ENCODE data around the gene RIC8A.

The RIC8A gene

DNA sequence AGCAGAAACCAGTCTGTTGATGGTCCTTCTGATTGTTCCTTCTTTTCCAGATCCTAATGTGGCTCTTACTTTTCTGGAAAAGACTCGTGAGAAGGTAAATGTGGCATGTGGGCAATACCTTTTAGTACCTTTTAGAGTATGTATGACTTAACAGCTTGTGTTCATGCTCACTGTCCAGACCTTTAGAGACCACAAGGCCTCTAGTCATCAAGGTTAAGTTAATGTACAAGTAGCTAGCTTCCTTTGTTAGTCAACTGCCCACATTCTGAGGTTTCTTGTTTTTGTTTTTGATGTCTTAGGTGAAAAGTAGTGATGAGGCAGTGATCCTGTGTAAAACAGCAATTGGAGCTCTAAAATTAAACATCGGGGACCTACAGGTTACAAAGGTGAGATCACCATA lies 36.9 kb downstream of the RIC8A start:
- no peaks in the 10 kb centered on the region for H3K27me3 Mint-ChIP-seq
- H3K9me3 Mint-ChIP-seq, result no peaks in the 10 kb centered on the region
- DNase-seq, result no peak
- H3K27ac Mint-ChIP-seq, result no peak overlapping the region
- H3K4me3 Mint-ChIP-seq, result no peak overlapping the region
- ATAC-seq, result no peak
- peaks cover 45% of the 10 kb centered on the region for H3K4me1 Mint-ChIP-seq

DNA sequence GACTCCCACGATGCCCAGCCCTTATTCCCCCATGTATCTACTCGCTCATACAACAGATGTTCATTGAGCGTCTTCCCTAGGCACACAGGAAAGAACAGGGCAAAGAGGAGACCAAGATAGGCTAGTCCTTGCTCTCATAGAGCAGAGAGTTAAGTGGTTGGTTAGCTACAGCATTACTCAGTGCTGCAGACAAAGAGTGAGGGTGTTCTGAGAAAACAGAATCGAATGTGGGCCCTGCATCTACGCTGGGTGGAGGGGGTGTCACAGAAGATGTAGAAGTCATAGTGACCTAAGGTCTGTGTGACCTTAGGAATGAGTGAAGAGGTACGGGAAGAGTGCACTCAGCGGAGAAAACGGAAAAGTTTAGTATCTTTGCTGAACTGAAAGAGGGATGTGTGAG lies 41.6 kb downstream of the RIC8A start:
- H3K9me3 Mint-ChIP-seq, result no peaks in the 10 kb centered on the region

GRCh38 chr11:250274-250673 lies 42.8 kb downstream of the RIC8A start:
- no peak overlapping the region for H3K27ac Mint-ChIP-seq
- no peak for DNase-seq
- ATAC-seq, result no peak

More for the DNA sequence above, 41.6 kb downstream of the RIC8A start:
- peaks cover 23% of the 10 kb centered on the region for H3K4me1 Mint-ChIP-seq
- ATAC-seq (no peak), DNase-seq (no peak)
- H3K27ac Mint-ChIP-seq, result peak overlapping the region in 1 of 2 donors; percentile 44
- no peaks in the 10 kb centered on the region for H3K27me3 Mint-ChIP-seq
- no peak overlapping the region for H3K4me3 Mint-ChIP-seq

DNA sequence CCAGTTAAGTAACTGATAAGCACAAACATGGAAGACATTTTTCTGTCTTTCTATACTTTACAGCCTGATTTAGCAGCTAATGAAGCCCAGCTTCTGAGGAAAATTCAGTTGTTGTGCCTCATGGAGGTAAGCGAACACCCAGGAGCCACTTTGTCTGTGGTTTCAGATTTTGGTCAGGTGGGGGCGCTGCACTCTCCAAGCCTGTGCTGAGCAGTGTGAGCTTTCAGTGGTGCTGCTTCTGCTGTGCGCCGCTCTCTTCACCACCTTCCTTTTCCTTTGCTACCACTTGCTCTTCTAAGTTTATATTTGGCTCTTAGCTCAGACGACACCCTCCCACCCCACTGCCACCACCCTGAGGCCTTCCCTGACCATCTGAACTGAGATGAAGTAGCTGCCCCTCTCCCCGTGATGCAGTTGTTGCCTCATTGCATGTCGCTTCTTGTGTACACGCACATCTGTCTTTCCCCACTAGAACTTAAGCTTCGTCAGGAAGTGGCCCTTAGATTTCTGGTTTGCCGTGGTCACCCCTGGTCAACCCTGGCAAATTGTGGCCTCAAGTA lies 43.3 kb downstream of the RIC8A start:
- Mint-ChIP-seq H3K27me3 (no peaks in the 10 kb centered on the region), H3K4me3 (no peak overlapping the region), H3K27ac (peak overlapping the region in 1 of 2 donors; percentile 62), H3K9me3 (no peaks in the 10 kb centered on the region), H3K4me1 (peaks cover 15% of the 10 kb centered on the region)
- DNase-seq, result peak; percentile 78 to 80
- peak; percentile 97 for ATAC-seq

More at GRCh38 chr11:250274-250673, 42.8 kb downstream of the RIC8A start:
- H3K4me1 Mint-ChIP-seq, result peaks cover 19% of the 10 kb centered on the region
- no peaks in the 10 kb centered on the region for H3K9me3 Mint-ChIP-seq
- no peaks in the 10 kb centered on the region for H3K27me3 Mint-ChIP-seq
- no peak overlapping the region for H3K4me3 Mint-ChIP-seq

DNA sequence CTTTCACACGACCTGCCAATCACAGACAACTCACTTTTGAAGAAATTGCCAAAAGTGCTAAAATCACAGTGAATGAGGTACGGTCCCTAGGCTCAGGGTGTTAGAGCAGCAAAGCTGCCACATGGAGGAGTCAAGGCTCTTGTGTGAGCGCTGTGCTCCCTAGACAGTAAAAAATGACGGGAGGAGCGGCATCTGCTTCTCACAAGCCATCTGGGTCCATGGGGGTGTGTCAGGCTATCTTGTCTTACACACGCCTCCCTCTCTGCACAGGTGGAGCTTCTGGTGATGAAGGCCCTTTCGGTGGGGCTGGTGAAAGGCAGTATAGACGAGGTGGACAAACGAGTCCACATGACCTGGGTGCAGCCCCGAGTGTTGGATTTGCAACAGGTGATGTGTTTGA lies 44.0 kb downstream of the RIC8A start:
- Mint-ChIP-seq H3K27ac (no peak overlapping the region), H3K27me3 (no peaks in the 10 kb centered on the region), H3K9me3 (no peaks in the 10 kb centered on the region), H3K4me3 (no peak overlapping the region), H3K4me1 (peaks cover 15% of the 10 kb centered on the region)
- DNase-seq, result no peak
- no peak for ATAC-seq

DNA sequence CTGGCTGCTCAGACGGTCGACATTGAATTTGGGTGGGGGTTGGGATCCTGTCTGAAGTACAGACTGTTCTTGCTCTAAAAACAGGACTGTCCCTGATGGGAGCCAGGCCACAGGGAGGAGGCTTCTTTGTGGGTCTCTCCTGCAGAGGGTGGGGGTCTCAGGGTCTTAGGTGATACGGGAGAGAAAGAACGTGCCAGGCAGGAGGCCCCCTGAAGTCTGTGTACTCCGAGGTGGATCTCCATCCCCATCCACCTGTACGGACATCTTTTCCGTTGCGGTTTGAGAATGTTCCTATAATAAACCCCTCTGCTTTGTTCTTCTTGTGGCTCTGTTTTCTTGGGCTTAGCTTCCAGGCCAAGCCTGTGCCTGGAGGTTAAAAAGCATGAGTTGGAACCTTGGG lies 45.2 kb downstream of the RIC8A start:
- no peak for ATAC-seq
- no peak for DNase-seq
- no peak overlapping the region for H3K27ac Mint-ChIP-seq
- no peak overlapping the region for H3K4me3 Mint-ChIP-seq
- no peaks in the 10 kb centered on the region for H3K9me3 Mint-ChIP-seq
- peaks cover 15% of the 10 kb centered on the region for H3K4me1 Mint-ChIP-seq
- no peaks in the 10 kb centered on the region for H3K27me3 Mint-ChIP-seq

GRCh38 chr11:253160-253885 lies 45.8 kb downstream of the RIC8A start:
- ATAC-seq (no peak), DNase-seq (no peak)
- Mint-ChIP-seq H3K4me1 (peaks cover 15% of the 10 kb centered on the region), H3K4me3 (no peak overlapping the region), H3K9me3 (no peaks in the 10 kb centered on the region), H3K27me3 (no peaks in the 10 kb centered on the region), H3K27ac (no peak overlapping the region)

- ATAC-seq, result no peak
- Mint-ChIP-seq H3K4me3 (no peak overlapping the region), H3K4me1 (peaks cover 15% of the 10 kb centered on the region), H3K27ac (peak overlapping the region in 1 of 2 donors; percentile 29), H3K27me3 (no peaks in the 10 kb centered on the region), H3K9me3 (no peaks in the 10 kb centered on the region)
- DNase-seq, result no peak
Observed at GRCh38 chr11:253886-254270, 46.4 kb downstream of the RIC8A start.

DNA sequence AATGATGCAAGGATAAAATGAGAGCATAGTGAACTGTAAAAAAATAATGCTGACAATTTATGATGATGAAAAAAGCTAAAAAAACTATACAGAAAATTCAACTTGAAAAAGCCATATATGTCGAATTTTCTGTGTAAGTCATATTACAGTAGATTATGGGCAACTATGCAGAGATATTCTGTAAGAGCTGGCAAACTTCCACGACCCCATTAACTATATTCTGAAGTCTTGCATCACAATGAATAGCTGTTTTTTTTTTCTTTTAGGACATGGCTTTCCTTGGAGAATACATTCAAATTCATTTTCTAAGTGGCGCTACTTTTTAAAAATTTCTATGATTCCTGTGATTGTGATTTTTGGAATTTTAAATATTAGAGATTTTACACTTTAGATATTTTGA lies 47.7 kb downstream of the RIC8A start:
- Mint-ChIP-seq H3K4me1 (peaks cover 8% of the 10 kb centered on the region), H3K4me3 (no peak overlapping the region), H3K9me3 (no peaks in the 10 kb centered on the region), H3K27me3 (no peaks in the 10 kb centered on the region), H3K27ac (no peak overlapping the region)
- no peak for DNase-seq
- ATAC-seq, result no peak

- DNase-seq (no peak), ATAC-seq (no peak)
- no peaks in the 10 kb centered on the region for H3K27me3 Mint-ChIP-seq
- H3K9me3 Mint-ChIP-seq, result no peaks in the 10 kb centered on the region
- H3K27ac Mint-ChIP-seq, result no peak overlapping the region
- no peak overlapping the region for H3K4me3 Mint-ChIP-seq
- peaks cover 4% of the 10 kb centered on the region for H3K4me1 Mint-ChIP-seq
Observed at GRCh38 chr11:255816-256215, 48.3 kb downstream of the RIC8A start.

DNA sequence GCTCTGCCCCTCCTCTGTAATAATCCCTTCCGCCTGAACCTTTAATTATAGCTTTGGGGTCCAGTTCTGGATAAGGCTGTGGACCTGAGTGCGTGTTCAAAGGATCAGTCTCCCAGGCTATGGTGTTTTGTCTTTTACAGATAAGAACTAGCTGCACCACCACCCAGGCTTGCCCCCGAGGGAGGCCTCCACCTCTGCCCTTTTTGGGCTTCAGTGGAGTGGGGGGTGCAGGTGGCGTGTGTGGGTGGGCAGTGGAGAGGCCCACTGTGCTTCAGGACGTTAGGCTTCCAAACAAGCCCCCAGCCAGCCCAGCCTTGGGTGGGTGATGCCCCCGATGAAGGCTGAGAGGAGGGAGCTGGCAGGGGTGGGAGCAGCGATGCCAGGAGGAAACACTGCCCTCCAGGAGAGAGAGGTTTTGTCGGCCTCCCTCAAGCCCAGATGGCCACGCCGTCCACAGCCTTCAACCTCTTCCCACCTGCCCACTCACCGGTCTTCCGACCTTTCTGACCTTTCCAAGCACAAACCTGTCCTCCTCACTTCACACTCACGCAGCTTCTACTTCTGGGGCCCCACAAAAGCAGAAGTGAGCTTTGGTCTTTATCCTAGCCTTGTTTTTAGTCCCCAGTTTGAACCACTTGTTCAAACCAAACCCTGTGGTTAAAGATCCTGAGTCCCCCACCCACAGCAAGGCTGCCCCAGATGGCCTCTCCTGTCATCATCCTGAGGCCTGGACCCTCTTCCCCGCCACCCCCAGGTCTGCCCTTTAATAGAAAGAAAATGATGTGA lies 49.6 kb downstream of the RIC8A start:
- no peak for ATAC-seq
- no peak for DNase-seq
- H3K9me3 Mint-ChIP-seq, result no peaks in the 10 kb centered on the region
- no peak overlapping the region for H3K4me3 Mint-ChIP-seq
- no peaks in the 10 kb centered on the region for H3K4me1 Mint-ChIP-seq
- no peaks in the 10 kb centered on the region for H3K27me3 Mint-ChIP-seq
- H3K27ac Mint-ChIP-seq, result no peak overlapping the region

DNA sequence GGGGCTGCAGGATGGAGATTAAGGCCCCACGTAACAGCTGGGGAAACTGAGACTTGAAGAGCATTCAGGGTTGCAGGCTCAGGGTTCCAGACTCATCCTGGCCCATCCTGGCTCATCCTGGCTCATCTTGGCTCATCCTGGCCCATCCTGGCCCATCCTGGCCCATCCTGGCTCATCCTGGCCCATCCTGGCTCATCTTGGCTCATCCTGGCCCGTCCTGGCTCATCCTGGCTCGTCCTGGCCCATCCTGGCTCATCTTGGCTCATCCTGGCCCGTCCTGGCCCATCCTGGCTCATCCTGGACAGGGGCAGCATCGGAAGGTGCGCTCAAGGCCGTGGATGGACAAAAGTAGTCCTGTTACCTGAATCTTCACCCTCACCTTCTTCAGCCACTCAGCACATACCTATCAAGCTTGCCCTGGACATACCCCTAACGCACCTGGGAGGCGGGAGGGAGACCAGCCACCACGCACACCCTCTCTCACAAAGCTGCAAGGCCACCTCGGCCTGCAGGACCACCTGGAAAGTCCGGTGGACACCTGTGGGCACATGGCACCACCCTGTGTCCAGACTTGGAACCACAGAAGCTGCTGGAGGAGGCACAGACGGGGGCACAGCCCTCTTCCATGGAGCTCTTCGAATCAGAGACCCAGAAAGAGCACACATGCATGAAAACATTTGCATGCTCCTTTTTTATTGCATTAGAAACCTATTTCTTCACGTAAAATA lies 50.4 kb downstream of the RIC8A start:
- no peaks in the 10 kb centered on the region for H3K4me1 Mint-ChIP-seq
- DNase-seq (peak in 1 of 2 donors; percentile 22), ATAC-seq (no peak)
- no peaks in the 10 kb centered on the region for H3K27me3 Mint-ChIP-seq
- no peak overlapping the region for H3K27ac Mint-ChIP-seq
- no peaks in the 10 kb centered on the region for H3K9me3 Mint-ChIP-seq
- H3K4me3 Mint-ChIP-seq, result no peak overlapping the region

GRCh38 chr11:259413-259812 lies 51.9 kb downstream of the RIC8A start:
- no peaks in the 10 kb centered on the region for H3K4me1 Mint-ChIP-seq
- no peak overlapping the region for H3K27ac Mint-ChIP-seq
- DNase-seq, result no peak
- no peak overlapping the region for H3K4me3 Mint-ChIP-seq
- H3K27me3 Mint-ChIP-seq, result no peaks in the 10 kb centered on the region
- H3K9me3 Mint-ChIP-seq, result no peaks in the 10 kb centered on the region
- ATAC-seq, result no peak

GRCh38 chr11:261624-262023 lies 54.1 kb downstream of the RIC8A start:
- H3K27me3 Mint-ChIP-seq, result no peaks in the 10 kb centered on the region
- DNase-seq, result no peak
- no peaks in the 10 kb centered on the region for H3K4me1 Mint-ChIP-seq
- H3K4me3 Mint-ChIP-seq, result no peak overlapping the region
- no peak overlapping the region for H3K27ac Mint-ChIP-seq
- no peaks in the 10 kb centered on the region for H3K9me3 Mint-ChIP-seq
- no peak for ATAC-seq

All from stimulated activated naive CD8-positive, alpha-beta T cell treated with anti-CD3 and anti-CD28 coated beads, Interleukin-15, amount 100 ng/mL, for 72 hours (primary cell).